ENCODE data around the gene RFC1. TPM values are rescaled to one million over a fixed set of nuclear protein-coding genes. Genes with fewer than 3 reads are reported as not detected.

The RFC1 gene, protein sequence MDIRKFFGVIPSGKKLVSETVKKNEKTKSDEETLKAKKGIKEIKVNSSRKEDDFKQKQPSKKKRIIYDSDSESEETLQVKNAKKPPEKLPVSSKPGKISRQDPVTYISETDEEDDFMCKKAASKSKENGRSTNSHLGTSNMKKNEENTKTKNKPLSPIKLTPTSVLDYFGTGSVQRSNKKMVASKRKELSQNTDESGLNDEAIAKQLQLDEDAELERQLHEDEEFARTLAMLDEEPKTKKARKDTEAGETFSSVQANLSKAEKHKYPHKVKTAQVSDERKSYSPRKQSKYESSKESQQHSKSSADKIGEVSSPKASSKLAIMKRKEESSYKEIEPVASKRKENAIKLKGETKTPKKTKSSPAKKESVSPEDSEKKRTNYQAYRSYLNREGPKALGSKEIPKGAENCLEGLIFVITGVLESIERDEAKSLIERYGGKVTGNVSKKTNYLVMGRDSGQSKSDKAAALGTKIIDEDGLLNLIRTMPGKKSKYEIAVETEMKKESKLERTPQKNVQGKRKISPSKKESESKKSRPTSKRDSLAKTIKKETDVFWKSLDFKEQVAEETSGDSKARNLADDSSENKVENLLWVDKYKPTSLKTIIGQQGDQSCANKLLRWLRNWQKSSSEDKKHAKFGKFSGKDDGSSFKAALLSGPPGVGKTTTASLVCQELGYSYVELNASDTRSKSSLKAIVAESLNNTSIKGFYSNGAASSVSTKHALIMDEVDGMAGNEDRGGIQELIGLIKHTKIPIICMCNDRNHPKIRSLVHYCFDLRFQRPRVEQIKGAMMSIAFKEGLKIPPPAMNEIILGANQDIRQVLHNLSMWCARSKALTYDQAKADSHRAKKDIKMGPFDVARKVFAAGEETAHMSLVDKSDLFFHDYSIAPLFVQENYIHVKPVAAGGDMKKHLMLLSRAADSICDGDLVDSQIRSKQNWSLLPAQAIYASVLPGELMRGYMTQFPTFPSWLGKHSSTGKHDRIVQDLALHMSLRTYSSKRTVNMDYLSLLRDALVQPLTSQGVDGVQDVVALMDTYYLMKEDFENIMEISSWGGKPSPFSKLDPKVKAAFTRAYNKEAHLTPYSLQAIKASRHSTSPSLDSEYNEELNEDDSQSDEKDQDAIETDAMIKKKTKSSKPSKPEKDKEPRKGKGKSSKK
- 10 to 100 TPM; 64.7 to 72.6 TPM for total RNA-seq

DNA sequence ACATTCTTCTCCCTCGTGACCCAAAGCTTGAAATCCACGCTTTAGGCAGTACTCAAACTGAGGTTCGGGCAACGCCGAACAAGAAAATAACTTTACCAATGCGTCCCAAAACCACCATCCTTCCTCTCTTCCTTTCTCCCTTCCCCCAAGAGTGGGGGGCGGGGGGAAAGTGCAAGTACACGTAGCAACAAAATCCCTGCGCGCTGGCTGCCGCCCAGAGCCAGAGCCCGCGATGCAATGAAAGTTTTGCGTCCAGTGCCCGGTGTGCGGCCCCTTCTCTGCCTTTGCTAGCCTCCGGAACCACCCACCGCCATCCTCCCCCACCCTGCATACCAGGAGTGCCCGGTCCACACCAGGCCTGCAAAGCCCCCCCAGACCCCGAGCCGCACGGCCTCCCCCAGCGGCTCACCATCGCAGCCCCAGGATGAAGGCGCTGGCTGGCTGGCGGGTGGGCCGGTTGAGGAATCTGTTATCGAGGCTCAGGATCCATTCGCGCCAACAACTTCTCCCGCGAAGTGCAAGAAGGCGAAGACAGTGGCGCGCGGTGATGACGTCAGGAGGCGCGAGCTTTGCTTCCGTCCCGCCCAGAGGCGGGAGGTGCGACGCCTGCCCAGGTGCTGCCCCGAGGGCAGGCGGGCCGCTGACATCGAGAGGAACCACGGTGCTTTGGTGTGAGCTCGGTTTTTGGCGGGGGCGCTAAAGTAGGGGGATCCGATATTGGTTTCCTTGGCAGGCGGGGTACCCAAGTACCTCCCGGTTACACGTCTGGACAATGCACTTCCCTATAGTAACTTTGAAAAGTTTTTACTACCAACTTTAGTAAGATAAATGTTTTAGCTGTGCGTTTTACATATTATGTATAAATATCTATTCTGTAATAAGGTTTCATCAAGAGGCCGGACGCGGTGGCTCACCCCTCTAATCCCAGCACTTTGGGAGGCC, at the start of gene RFC1:
RFC1 (minus strand) TSS at position 533 of the 942 bp plus-strand sequence; CDS start at position 412, 121 bp downstream.

GRCh38 chr4:39406763-39407583, 40.8 kb upstream of the RFC1 start, which contains the start of gene KLB:
Gene KLB, plus strand, starts transcription at chr4:39406930. Its CDS starts 20 bp downstream, at chr4:39406950.

Small RNA genes within 50 kb of the gene (microRNA-seq; reads per million reads assigned to microRNA genes)
- not detected for gene MIR5591 (ENCODE audit: borderline microRNAs expressed, borderline replicate concordance)

Other genes starting within 250 kb of the RFC1 start
- gene WDR19, start 183.8 kb downstream of the RFC1 start, total RNA-seq = 10 to 100 TPM; 15.0 to 18.5 TPM
- not detected for gene KLB, start 40.6 kb upstream of the RFC1 start, total RNA-seq
- gene RPL9, start 92.6 kb upstream of the RFC1 start, total RNA-seq = 1,000 to 10,000 TPM; 1,410 to 1,444 TPM
- gene LIAS, start 92.7 kb upstream of the RFC1 start, total RNA-seq = 10 to 100 TPM; 11.9 to 12.6 TPM
- gene UGDH, start 161.1 kb upstream of the RFC1 start, total RNA-seq = 10 to 100 TPM; 17.1 to 17.7 TPM

All from activated naive CD4-positive, alpha-beta T cell treated with anti-CD3 and anti-CD28 coated beads, Interleukin-2, amount 10 ng/mL, durations not matched to agents 5 hours and 36 hours (primary cell).